ENCODE data around the gene RTF2.
"Not testable (repeated sequence)": the region's sequence is repeated elsewhere in the genome, so short reads cannot be mapped to it uniquely, and the experiment has no call there.

The RTF2 gene

DNA sequence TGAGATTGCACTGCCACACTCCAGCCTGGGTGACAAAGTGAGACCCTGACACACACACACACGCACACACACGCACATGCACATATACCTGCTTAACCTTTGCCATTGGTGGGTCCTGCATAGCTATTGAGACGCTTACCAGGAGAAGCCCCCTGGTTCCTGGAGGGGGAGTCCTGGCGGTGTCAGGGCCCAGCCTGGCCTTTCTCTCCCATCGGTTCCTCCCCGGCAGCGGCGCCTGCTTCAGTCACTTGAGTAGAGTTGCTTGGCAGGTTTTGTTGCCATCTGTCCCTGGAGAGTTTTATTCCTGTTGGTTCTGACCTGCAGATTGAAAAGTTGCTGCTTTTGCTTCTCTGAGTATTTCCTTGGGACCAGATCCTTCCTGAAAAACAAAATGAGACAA, 35.5 kb downstream of the RTF2 start:
- DNase-seq: no peak

GRCh38 chr20:56504373-56505005, 36.1 kb downstream of the RTF2 start:
- no peak for DNase-seq

GRCh38 chr20:56506103-56506502, 37.7 kb downstream of the RTF2 start:
- no peak for DNase-seq

DNA sequence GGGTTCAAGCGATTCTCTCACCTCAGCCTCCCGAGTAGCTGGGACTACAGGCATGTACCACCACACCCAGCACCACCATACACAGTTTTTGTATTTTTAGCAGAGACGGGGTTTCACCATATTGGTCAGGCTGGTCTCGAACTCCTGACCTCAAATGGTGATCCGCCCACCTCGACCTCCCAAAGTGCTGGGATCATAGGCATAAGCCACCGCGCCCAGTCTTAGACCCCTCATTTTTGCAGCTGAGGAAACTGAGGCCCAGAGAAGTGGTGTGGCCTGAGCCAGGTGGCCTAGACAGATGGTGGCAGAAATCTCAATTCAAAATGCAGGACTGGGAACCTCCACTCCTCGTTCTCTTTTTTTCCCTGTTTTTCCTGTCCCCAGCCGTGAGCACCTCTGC, 43.5 kb downstream of the RTF2 start:
- no peak for DNase-seq

DNA sequence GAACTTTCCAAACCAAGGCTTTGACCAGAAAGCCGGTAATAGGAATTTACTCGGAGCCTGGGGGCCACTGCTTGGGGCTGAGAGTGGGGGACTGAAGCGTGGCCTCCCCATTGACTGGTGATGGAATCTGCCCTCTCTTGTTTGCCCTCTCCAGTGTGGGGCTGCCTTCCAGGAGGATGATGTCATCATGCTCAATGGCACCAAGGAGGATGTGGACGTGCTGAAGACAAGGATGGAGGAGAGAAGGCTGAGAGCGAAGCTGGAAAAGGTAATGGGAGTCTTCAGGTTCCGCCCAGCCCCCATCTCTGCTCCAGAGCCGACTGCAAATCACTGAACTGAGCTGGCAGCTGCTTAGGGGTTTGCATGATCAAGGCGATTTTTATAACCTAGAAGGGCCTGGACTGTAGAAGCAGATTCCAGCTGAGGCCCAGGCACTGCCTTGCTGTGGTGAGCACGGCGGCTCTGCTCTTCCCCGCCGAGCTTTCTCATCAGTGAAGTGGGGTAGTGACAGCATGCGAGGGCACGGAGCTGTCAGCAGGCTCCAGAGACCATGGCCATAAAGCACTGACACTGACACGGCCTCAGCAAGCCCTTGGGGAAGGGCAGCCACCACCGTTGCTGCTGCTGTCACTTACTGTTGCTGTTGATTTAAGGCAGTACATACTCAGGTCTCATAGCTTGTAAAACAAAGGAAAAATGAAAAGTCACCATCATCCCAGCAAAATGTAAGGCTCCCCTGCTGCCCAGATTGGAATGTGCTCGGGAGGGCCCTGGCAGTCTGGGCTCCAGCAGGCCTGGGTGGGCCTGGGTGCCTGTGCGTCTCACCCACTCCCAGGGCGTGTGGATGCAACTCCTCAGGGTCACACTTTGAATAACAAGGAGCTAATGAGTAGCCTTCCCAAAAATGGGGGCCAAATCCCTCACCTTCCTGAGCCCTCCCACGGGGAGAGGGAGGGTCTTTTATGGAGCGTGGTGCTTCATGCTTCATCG, 45.0 kb downstream of the RTF2 start:
- no peak for DNase-seq

DNA sequence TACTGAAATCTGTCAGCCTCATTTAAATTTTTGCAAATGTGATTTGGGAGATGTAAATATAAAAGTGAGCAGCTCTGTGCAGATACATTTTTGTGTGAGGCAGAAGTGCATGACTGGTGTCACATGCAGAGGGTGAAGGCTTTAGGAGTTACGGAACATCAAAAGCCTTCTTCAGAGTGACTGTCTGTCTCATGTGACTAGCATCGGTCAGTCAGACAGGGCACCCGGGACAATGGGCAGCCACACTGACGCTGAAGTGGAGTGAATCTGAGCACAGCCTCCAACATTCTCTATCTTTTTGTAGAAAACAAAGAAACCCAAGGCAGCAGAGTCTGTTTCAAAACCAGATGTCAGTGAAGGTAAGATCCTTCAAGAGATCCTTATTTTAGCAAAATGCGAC, 48.2 kb downstream of the RTF2 start:
- no peak for DNase-seq

GRCh38 chr20:56517211-56517610, 48.8 kb downstream of the RTF2 start:
- no peak for DNase-seq

GRCh38 chr20:56517641-56518040, 49.2 kb downstream of the RTF2 start:
- no peak for DNase-seq

- no peak for DNase-seq
These were observed 49.7 kb downstream of the RTF2 start for GRCh38 chr20:56518126-56518525.

- no peak for DNase-seq
These were observed 50.4 kb downstream of the RTF2 start for GRCh38 chr20:56518721-56519398.

GRCh38 chr20:56519551-56519950, 51.1 kb downstream of the RTF2 start:
- DNase-seq: no peak

DNA sequence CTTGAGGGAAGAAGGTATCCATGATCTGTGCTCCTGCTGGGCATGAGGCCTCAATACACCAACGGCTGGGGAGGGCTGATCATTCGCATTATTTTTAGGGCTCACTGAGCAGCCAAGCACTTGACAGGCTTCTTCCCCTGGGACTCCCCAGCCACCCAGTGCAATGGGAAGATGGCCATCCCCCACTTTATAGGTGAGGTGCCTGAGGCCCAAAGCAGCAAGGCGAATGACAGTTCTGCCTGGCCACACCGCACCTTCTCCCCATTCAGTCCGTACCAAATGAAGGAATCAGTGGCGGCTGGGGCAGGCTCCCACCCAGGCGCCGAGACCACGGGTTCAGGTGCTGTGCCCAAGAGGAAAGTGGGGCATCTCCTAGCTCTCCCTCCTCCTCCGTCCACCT, 51.8 kb downstream of the RTF2 start:
- DNase-seq: no peak

- DNase-seq: not testable (repeated sequence)
These were observed 52.4 kb downstream of the RTF2 start for GRCh38 chr20:56520746-56521354.

DNA sequence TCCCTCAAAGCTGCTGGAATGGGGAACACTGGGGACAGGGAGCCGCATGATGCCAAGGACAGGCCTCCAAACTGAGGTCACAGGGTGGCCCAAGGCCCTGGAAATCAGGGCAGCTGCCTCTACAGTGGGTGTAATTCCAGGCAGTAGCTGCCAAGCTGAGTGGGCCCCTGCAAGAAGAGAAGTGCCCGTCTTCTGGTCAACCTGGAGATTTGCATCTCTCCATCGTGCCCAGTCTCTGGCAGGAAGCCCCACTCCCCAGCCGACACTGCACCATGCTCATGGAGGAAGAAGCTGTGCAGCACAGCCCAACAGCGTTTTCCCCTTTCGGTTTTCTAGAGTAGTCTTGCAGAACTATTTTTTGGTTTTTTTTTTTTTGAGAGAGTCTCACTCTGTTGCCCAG, 53.9 kb downstream of the RTF2 start:
- no peak for DNase-seq

GRCh38 chr20:56524444-56524843, 56.0 kb downstream of the RTF2 start, which contains the start of gene FAM209A:
TSS of gene FAM209A (plus strand) at chr20:56524744. CDS start at chr20:56524809, 65 bp downstream.
- DNase-seq: not testable (repeated sequence)

DNA sequence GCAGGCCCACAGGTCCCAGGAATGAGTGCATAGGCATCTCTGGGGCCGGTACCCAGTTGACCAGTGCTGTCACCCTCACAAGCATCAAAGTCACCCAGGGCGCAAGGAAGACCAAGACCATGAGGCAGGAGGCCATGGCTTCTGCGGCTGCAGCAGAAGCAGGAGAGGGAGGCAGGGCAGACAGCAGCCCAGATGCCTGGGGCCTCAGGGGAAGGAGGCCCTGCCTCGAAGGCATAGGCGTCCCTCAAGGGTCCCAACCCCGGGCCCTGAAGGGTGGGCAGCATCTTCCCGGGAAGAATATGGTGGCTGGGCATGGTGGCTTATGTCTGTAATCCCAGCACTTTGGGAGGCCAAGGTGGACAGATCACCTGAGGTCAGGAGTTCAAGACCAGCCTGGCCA, 59.1 kb downstream of the RTF2 start:
- no peak for DNase-seq

DNA sequence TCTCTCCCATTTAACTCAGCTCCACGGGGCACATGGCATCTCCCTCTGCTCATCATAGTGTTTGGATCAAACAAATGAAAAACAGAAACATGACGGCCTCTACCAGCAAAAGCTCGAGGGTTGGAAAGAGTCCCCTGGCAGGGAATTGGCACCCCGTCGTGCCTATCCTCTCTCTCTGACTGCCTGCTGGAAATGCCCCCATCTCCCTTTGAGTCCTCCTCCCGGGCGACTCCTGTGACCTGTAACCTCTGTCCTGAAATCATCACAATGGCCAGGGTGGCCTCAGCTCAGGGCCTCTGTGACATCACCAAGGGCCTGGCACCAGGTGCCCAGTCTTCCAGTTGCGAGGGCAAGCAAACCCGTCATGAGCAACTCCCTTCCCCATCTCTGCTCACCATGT, 64.5 kb downstream of the RTF2 start, which contains the start of gene FAM209B:
Gene FAM209B (plus strand): TSS at position 301 of the 400 bp plus-strand sequence. CDS start 96 bp downstream, at position 397.
- DNase-seq: not testable (repeated sequence)

DNA sequence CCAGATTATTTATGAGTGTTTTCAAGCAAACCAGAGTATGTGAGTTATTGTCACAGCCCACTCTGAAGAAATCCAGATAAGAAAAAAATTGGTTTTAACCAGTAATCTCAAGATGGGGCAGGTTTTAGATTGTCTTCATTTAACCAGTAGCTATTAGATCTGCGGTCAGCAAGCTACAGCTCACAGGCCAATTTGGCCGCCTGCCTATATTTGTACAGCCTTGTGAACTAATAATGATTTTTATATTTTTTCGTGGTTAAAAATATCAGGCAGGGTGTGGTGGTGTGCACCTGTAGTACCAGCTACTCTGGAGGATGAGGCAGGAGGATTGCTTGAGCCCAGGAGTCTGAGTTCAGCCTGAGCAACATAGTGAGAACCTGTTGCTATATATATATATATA, 69.6 kb downstream of the RTF2 start:
- DNase-seq: no peak

DNA sequence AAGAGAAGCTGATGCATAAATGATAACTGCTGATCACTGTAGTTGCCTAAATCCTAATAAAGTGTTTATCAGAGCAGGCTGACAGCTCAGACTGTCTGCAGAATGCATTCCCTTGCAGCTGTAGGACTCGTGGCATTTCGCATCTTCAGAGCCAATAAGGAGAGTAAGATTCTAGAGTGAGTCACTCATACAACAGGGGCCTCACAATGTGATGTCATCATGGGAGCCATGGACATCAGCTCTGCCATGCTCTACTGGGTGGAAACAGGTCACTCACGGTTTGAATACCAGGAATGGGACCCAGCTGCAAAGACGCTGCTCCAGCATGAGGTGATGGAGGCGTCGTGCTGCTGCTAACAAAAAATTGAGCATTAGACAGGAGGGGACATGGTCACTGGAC, 72.0 kb downstream of the RTF2 start:
- DNase-seq: no peak

DNA sequence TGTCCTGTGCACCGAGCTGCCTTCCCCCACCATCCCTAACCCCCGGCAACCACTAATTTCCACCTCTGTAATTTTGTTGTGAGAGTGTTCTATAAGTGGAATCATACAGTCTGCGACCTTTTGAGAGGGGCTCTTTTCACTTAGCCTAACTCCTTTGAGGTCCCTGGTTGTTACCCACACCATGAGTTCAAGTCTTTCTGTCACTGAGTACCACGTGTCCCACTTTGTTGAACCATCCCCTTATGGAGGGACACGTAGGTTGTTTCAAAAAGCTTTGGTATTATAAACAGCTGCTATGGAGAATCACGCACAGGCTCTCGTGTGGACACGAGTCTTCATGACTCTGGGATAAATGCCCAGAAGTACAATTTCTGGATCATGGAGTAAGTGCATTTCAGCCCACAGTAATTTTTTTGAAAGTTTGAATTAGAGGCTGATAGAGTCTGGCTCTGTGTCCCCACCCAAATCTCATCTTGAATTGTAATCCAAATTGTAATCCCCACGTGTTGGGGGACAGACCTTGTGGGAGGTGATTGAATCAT, 74.1 kb downstream of the RTF2 start:
- no peak for DNase-seq

DNA sequence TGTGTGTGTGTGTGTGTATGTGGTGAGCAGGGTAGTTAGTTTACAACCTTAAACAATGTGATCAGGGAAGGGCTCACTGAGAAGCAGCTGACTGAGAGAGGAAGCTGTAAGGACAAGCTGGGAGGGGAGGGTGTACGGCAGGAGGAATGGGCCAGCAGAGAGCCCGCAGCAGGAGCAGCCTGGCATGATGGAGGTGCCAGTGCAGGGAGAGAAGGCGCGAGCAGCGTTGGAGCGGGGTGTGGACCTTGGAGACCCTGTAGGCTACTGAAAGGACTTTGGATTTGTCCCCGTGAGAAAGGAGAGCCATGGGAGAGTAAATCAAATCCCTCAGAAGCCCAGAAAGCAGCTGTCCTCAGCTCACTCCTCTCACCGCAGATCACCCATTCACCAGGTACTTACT, 83.1 kb downstream of the RTF2 start:
- no peak for DNase-seq

- no peak for DNase-seq
These were observed 84.6 kb downstream of the RTF2 start for GRCh38 chr20:56552911-56553629.
